Measurements from ENCODE around the gene SAG. TPM values are rescaled to one million over a fixed set of nuclear protein-coding genes. Genes with fewer than 3 reads are reported as not detected.
"Not testable (repeated sequence)": the region's sequence is repeated elsewhere in the genome, so short reads cannot be mapped to it uniquely, and the experiment has no call there.

Gene SAG
- total RNA-seq, 8 experiments from 2014 or later, result 0.16 to 10.3 (median 1.7) TPM; not detected in 1

- 76 to 100% (median 93%) methylated on average over 1 to 5 of the region's 5 CpGs; no CpG with 5 or more reads in 4 of the 10 experiments for WGBS, 10 experiments
- in situ Hi-C loops (cut with MboI; ENCODE audit: low pct_unique_long_range_greater_than_20kb in 2 of 9, low sequenced_read_pairs in 9 of 9, unreplicated experiment in 9 of 9), result no loop called here
- H3K4me1 ChIP-seq (replicated peaks in 1 of 2), result no peaks in the 10 kb centered on the region
- no peak for ATAC-seq (replicated peaks in 6 of 8)
- H3K27ac ChIP-seq, result no peak overlapping the region
- H3K4me3 ChIP-seq, result no peak overlapping the region
Observed at GRCh38 chr2:233368756-233369155, 61.1 kb downstream of the SAG start.

- WGBS, 10 experiments, result 72 to 100% (median 89%) methylated on average over 1 to 5 of the region's 8 CpGs
- Histone ChIP-seq H3K27ac (no peak overlapping the region), H3K4me3 (no peak overlapping the region), H3K4me1 (replicated peaks in 1 of 2) (no peaks in the 10 kb centered on the region)
- in situ Hi-C loops (cut with MboI; ENCODE audit: low pct_unique_long_range_greater_than_20kb in 2 of 9, low sequenced_read_pairs in 9 of 9, unreplicated experiment in 9 of 9), result no loop called here
- ATAC-seq (replicated peaks in 6 of 8), result no peak
Observed at GRCh38 chr2:233369462-233369861, 61.8 kb downstream of the SAG start.

- ATAC-seq (replicated peaks in 6 of 8), result peak in 1 of 8 experiments; percentile 5
- Histone ChIP-seq H3K4me3 (no peak overlapping the region), H3K4me1 (replicated peaks in 1 of 2) (no peaks in the 10 kb centered on the region), H3K27ac (no peak overlapping the region)
- in situ Hi-C loops (cut with MboI; ENCODE audit: low pct_unique_long_range_greater_than_20kb in 2 of 9, low sequenced_read_pairs in 9 of 9, unreplicated experiment in 9 of 9), result no loop called here
- WGBS, 10 experiments, result 75 to 99% (median 92%) methylated on average over 4 to 9 of the region's 9 CpGs
Observed at GRCh38 chr2:233369897-233370685, 62.5 kb downstream of the SAG start.

- WGBS, 10 experiments, result 0 to 100% (median 75%) methylated on average over 1 to 2 of the region's 2 CpGs
- H3K27ac ChIP-seq, result no peak overlapping the region
- ATAC-seq (replicated peaks in 6 of 8), result peak in 4 of 8 experiments; percentile 42 to 96 (median 85)
- in situ Hi-C loops (cut with MboI; ENCODE audit: low pct_unique_long_range_greater_than_20kb in 2 of 9, low sequenced_read_pairs in 9 of 9, unreplicated experiment in 9 of 9), result no loop called here
- no peak overlapping the region for H3K4me3 ChIP-seq
- peaks cover 0 to 4% of the 10 kb centered on the region in 2 donors for H3K4me1 ChIP-seq (replicated peaks in 1 of 2)
Observed at GRCh38 chr2:233371641-233372040, 64.0 kb downstream of the SAG start.

- ATAC-seq (replicated peaks in 6 of 8), result no peak
- H3K27ac ChIP-seq, result no peak overlapping the region
- 86 to 100% (median 100%) methylated on average over 2 to 5 of the region's 8 CpGs; no CpG with 5 or more reads in 2 of the 10 experiments for WGBS, 10 experiments
- in situ Hi-C loops (cut with MboI; ENCODE audit: low pct_unique_long_range_greater_than_20kb in 2 of 9, low sequenced_read_pairs in 9 of 9, unreplicated experiment in 9 of 9), result no loop called here
- H3K4me1 ChIP-seq (replicated peaks in 1 of 2), result peaks cover 0 to 4% of the 10 kb centered on the region in 2 donors
- H3K4me3 ChIP-seq, result no peak overlapping the region
Observed at GRCh38 chr2:233372855-233373254, 65.2 kb downstream of the SAG start.

GRCh38 chr2:233373316-233373715 lies 65.7 kb downstream of the SAG start:
- 75 to 100% (median 92%) methylated on average over 2 to 5 of the region's 5 CpGs for WGBS, 10 experiments
- no peak for ATAC-seq (replicated peaks in 6 of 8)
- Histone ChIP-seq H3K27ac (no peak overlapping the region), H3K4me1 (replicated peaks in 1 of 2) (peaks cover 0 to 4% of the 10 kb centered on the region in 2 donors), H3K4me3 (no peak overlapping the region)
- in situ Hi-C loops (cut with MboI; ENCODE audit: low pct_unique_long_range_greater_than_20kb in 2 of 9, low sequenced_read_pairs in 9 of 9, unreplicated experiment in 9 of 9), result no loop called here

GRCh38 chr2:233374776-233375175 lies 67.2 kb downstream of the SAG start:
- in situ Hi-C loops (cut with MboI; ENCODE audit: low pct_unique_long_range_greater_than_20kb in 2 of 9, low sequenced_read_pairs in 9 of 9, unreplicated experiment in 9 of 9); H3K27ac ChIP-seq; H3K4me1 ChIP-seq (replicated peaks in 1 of 2); ATAC-seq (replicated peaks in 6 of 8); H3K4me3 ChIP-seq: not testable (repeated sequence)
- WGBS, 10 experiments, result 89 to 100% (median 100%) methylated on average over 2 to 4 of the region's 11 CpGs; no CpG with 5 or more reads in 5 of the 10 experiments

- Histone ChIP-seq H3K4me3 (no peak overlapping the region), H3K27ac (no peak overlapping the region), H3K4me1 (replicated peaks in 1 of 2) (peaks cover 7% of the 10 kb centered on the region in 2 donors)
- in situ Hi-C loops (cut with MboI; ENCODE audit: low pct_unique_long_range_greater_than_20kb in 2 of 9, low sequenced_read_pairs in 9 of 9, unreplicated experiment in 9 of 9), result no loop called here
- ATAC-seq (replicated peaks in 6 of 8), result no peak
- WGBS, 10 experiments, result 68 to 93% (median 81%) methylated on average over 2 to 8 of the region's 10 CpGs; no CpG with 5 or more reads in 2 of the 10 experiments
Observed at GRCh38 chr2:233375490-233376314, 68.1 kb downstream of the SAG start.

- H3K27ac ChIP-seq, result no peak overlapping the region
- H3K4me3 ChIP-seq, result no peak overlapping the region
- WGBS, 10 experiments, result 50 to 100% (median 93%) methylated on average over 1 to 6 of the region's 6 CpGs; no CpG with 5 or more reads in 2 of the 10 experiments
- H3K4me1 ChIP-seq (replicated peaks in 1 of 2), result peaks cover 7% of the 10 kb centered on the region in 2 donors
- no peak for ATAC-seq (replicated peaks in 6 of 8)
- in situ Hi-C loops (cut with MboI; ENCODE audit: low pct_unique_long_range_greater_than_20kb in 2 of 9, low sequenced_read_pairs in 9 of 9, unreplicated experiment in 9 of 9), result no loop called here
Observed at GRCh38 chr2:233379034-233379433, 71.4 kb downstream of the SAG start.

GRCh38 chr2:233379441-233379840 lies 71.8 kb downstream of the SAG start:
- peaks cover 7% of the 10 kb centered on the region in 2 donors for H3K4me1 ChIP-seq (replicated peaks in 1 of 2)
- no peak for ATAC-seq (replicated peaks in 6 of 8)
- no peak overlapping the region for H3K4me3 ChIP-seq
- in situ Hi-C loops (cut with MboI; ENCODE audit: low pct_unique_long_range_greater_than_20kb in 2 of 9, low sequenced_read_pairs in 9 of 9, unreplicated experiment in 9 of 9), result no loop called here
- 0 to 100% (median 84%) methylated on average over 1 of the region's 1 CpG; no CpG with 5 or more reads in 4 of the 10 experiments for WGBS, 10 experiments
- no peak overlapping the region for H3K27ac ChIP-seq

- WGBS, 10 experiments, result 71 to 100% (median 100%) methylated on average over 1 to 7 of the region's 13 CpGs; no CpG with 5 or more reads in 3 of the 10 experiments
- in situ Hi-C loops (cut with MboI; ENCODE audit: low pct_unique_long_range_greater_than_20kb in 2 of 9, low sequenced_read_pairs in 9 of 9, unreplicated experiment in 9 of 9), result no loop called here
- H3K4me1 ChIP-seq (replicated peaks in 1 of 2), result peaks cover 6 to 7% of the 10 kb centered on the region in 2 donors
- no peak overlapping the region for H3K4me3 ChIP-seq
- ATAC-seq (replicated peaks in 6 of 8), result peak in 5 of 8 experiments; percentile 77 to 96 (median 87)
- peak overlapping the region in 1 of 2 donors; percentile 33 for H3K27ac ChIP-seq
Observed at GRCh38 chr2:233380132-233380895, 72.7 kb downstream of the SAG start.

GRCh38 chr2:233380995-233381637 lies 73.5 kb downstream of the SAG start:
- 93 to 100% (median 100%) methylated on average over 1 to 11 of the region's 11 CpGs; no CpG with 5 or more reads in 3 of the 10 experiments for WGBS, 10 experiments
- peaks cover 6 to 7% of the 10 kb centered on the region in 2 donors for H3K4me1 ChIP-seq (replicated peaks in 1 of 2)
- ATAC-seq (replicated peaks in 6 of 8), result no peak
- no peak overlapping the region for H3K4me3 ChIP-seq
- in situ Hi-C loops (cut with MboI; ENCODE audit: low pct_unique_long_range_greater_than_20kb in 2 of 9, low sequenced_read_pairs in 9 of 9, unreplicated experiment in 9 of 9), result no loop called here
- no peak overlapping the region for H3K27ac ChIP-seq
